SK-N-SH (cell line): ENCODE data around the gene PCDH1. TPM values are rescaled to one million over a fixed set of nuclear protein-coding genes. Genes with fewer than 3 reads are reported as not detected.

Experiments
- CTCF ChIA-PET: fragments of 300-600, 350-600 bp; formaldehyde crosslinking; extraction: SDS; loops from one replicate; lab custom pipeline; 2021; lab: Yijun Ruan, JAX
- POLR2A ChIA-PET: fragments of 350-600 bp; sonication (Branson Sonifier 250); formaldehyde crosslinking; extraction: SDS; loops from one replicate; lab custom pipeline; 2020; ENCODE audit warnings: antibody characterized with exemption, inconsistent platforms; lab: Yijun Ruan, JAX
- DNase-seq: peaks from one replicate; pipeline ENCODE4 v3.0.0; 2012
- H2AFZ ChIP-seq: fragments of 200-600 bp; sonication (generic); 2 replicates; pipeline ENCODE4 v1.8.1; 2016; ENCODE audit warnings: antibody characterized with exemption, mild to moderate bottlenecking, low read depth
- H3F3A ChIP-seq: fragments of 200-600 bp; sonication (generic); replicated peaks from 2 replicates; pipeline ENCODE3; 2016; ENCODE audit warnings: antibody characterized with exemption, mild to moderate bottlenecking; ENCODE audit not compliant: insufficient read depth
- H3K27ac ChIP-seq, 2 experiments: fragments of 200-500 bp in 1 of 2; fragments of 200-600 bp in 1 of 2; sonication (Bioruptor generic) in 1 of 2; sonication (generic), shearing (Covaris generic) in 1 of 2; 2 replicates each; pipeline versions ENCODE4 v1.5.1 to v1.6.1; 2014 to 2016; ENCODE audit warnings: low read depth in 2 of 2, inconsistent platforms in 1 of 2, low read length in 1 of 2, mild to moderate bottlenecking in 1 of 2, mixed read lengths in 1 of 2
- H3K27me3 ChIP-seq: fragments of 200-600 bp; sonication (generic), shearing (Covaris generic); 2 replicates; pipeline ENCODE4 v1.6.1; 2016; ENCODE audit warnings: mixed run types; ENCODE audit not compliant: insufficient read depth
- H3K36me3 ChIP-seq, 2 experiments: fragments of 200-500 bp in 1 of 2; fragments of 200-600 bp in 1 of 2; sonication (Bioruptor generic) in 1 of 2; sonication (generic) in 1 of 2; replicated peaks in 1 of 2; 2 replicates each; pipeline versions ENCODE3 to v1.5.1; 2014 to 2016; ENCODE audit warnings: low read length in 1 of 2, mild to moderate bottlenecking in 1 of 2; ENCODE audit not compliant: insufficient read depth in 2 of 2, control insufficient read depth in 1 of 2
- H3K4me1 ChIP-seq, 2 experiments: fragments of 200-500 bp in 1 of 2; fragments of 200-600 bp in 1 of 2; sonication (Bioruptor generic) in 1 of 2; sonication (generic), shearing (Covaris generic) in 1 of 2; 2 replicates each; pipeline versions ENCODE4 v1.5.1 to v1.6.1; 2014 to 2016; ENCODE audit warnings: low read depth in 1 of 2, low read length in 1 of 2, mixed run types in 1 of 2; ENCODE audit not compliant: insufficient read depth in 2 of 2, control insufficient read depth in 1 of 2
- H3K4me2 ChIP-seq: fragments of 200-600 bp; sonication (generic), shearing (Covaris generic); 2 replicates; pipeline ENCODE4 v1.6.1; 2017; ENCODE audit warnings: mixed run types
- H3K4me3 ChIP-seq, 2 experiments: fragments of 200-500 bp in 1 of 2; fragments of 200-600 bp in 1 of 2; sonication (Bioruptor generic) in 1 of 2; sonication (generic), shearing (Covaris generic) in 1 of 2; 2 replicates each; pipeline versions ENCODE4 v1.5.1 to v1.8.1; 2014 to 2016; ENCODE audit warnings: low read depth in 2 of 2, inconsistent platforms in 1 of 2, low read length in 1 of 2, mild to moderate bottlenecking in 1 of 2, mixed read lengths in 1 of 2, moderate library complexity in 1 of 2
- H3K79me2 ChIP-seq: fragments of 200-600 bp; sonication (generic); 2 replicates; pipeline ENCODE4 v1.8.1; 2017; ENCODE audit warnings: mild to moderate bottlenecking; ENCODE audit not compliant: insufficient read depth
- H3K9ac ChIP-seq: fragments of 200-600 bp; sonication (generic); 2 replicates; pipeline ENCODE4 v1.6.1; 2017; ENCODE audit warnings: mixed run types
- H3K9me2 ChIP-seq: fragments of 200-600 bp; sonication (generic); 2 replicates; pipeline ENCODE4 v1.6.1; 2017; ENCODE audit warnings: mixed run types
- H3K9me3 ChIP-seq: fragments of 200-600 bp; sonication (generic); 2 replicates; pipeline ENCODE4 v1.6.1; 2017; ENCODE audit warnings: mixed run types, mild to moderate bottlenecking, moderate library complexity
- H4K20me1 ChIP-seq: fragments of 200-600 bp; sonication (generic); 2 replicates; pipeline ENCODE4 v1.6.1; 2017; ENCODE audit warnings: mild to moderate bottlenecking, mixed run types; ENCODE audit not compliant: insufficient read depth
- FOSL2 ChIP-seq: IDR thresholded peaks from 2 replicates; pipeline ENCODE4 v1.4.0; 2012; ENCODE audit warnings: low read depth, mild to moderate bottlenecking, moderate library complexity, borderline replicate concordance
- FOXM1 ChIP-seq: IDR thresholded peaks from 2 replicates; pipeline ENCODE4 v1.4.0; 2012; ENCODE audit warnings: low read depth, mild to moderate bottlenecking
- GATA2 ChIP-seq: sonication (generic); formaldehyde crosslinking; IDR thresholded peaks from 2 replicates; pipeline ENCODE4 v1.5.0; 2020; ENCODE audit warnings: mild to moderate bottlenecking, missing genetic modification reagents
- IRF3 ChIP-seq: fragments of 150-350 bp; IDR thresholded peaks from 2 replicates; pipeline ENCODE4 v1.6.1; 2016; ENCODE audit warnings: mild to moderate bottlenecking, low read depth, low read length
- JUND ChIP-seq: IDR thresholded peaks from 2 replicates; pipeline ENCODE4 v1.4.0; 2012
- MEF2A ChIP-seq: IDR thresholded peaks from 2 replicates; pipeline ENCODE4 v1.4.0; 2012; ENCODE audit warnings: low read depth, borderline replicate concordance
- NFIC ChIP-seq: IDR thresholded peaks from 2 replicates; pipeline ENCODE4 v1.4.0; 2012; ENCODE audit warnings: borderline replicate concordance
- RCOR1 ChIP-seq: fragments of 150-350 bp; IDR thresholded peaks from 2 replicates; pipeline ENCODE4 v1.6.1; 2017; ENCODE audit warnings: antibody characterized with exemption, low read length
- REST ChIP-seq: IDR thresholded peaks from 2 replicates; pipeline ENCODE4 v1.6.1; 2012; ENCODE audit warnings: mild to moderate bottlenecking, low read depth, low read length, moderate library complexity
- RFX5 ChIP-seq: IDR thresholded peaks from 2 replicates; pipeline ENCODE4 v1.6.1; 2012; ENCODE audit warnings: mild to moderate bottlenecking, improper control_type of control experiment, low read length
- SIN3A ChIP-seq: IDR thresholded peaks from 2 replicates; pipeline ENCODE4 v1.6.1; 2012; ENCODE audit warnings: low read depth, mild to moderate bottlenecking, low read length, moderate library complexity, borderline replicate concordance
- USF2 ChIP-seq: fragments of 150-350 bp; IDR thresholded peaks from 2 replicates; pipeline ENCODE4 v1.6.1; 2017; ENCODE audit warnings: antibody characterized with exemption, low read length, low read depth, borderline replicate concordance
- WGBS: methylation state at CpG from one replicate; pipeline ENCODE4 v1.1.6; 2017; ENCODE audit warnings: low lambda C conversion rate; 5-methylcytosine and 5-hydroxymethylcytosine counted together
- polyA plus RNA-seq, 3 experiments: library from polyadenylated mRNA; depleted of rRNA; stranded (reverse); fragments of >200 nt; gene quantifications; 2 replicates each; pipeline ENCODE4 v1.2.3, GENCODE V29; 2012
- TF ChIP-seq, protein P1 (sequence below): IDR thresholded peaks from 2 replicates; pipeline ENCODE4 v1.4.0; 2012; ENCODE audit warnings: low read depth, borderline replicate concordance
- TF ChIP-seq, protein P2 (sequence below): IDR thresholded peaks from 2 replicates; pipeline ENCODE4 v1.4.0; 2012; ENCODE audit warnings: low read depth
- TF ChIP-seq, protein P3 (sequence below): IDR thresholded peaks from 2 replicates; pipeline ENCODE4 v1.4.0; 2012; ENCODE audit warnings: low read depth, borderline replicate concordance

PCDH1 gene
- polyA plus RNA-seq, 1 of the 3 experiments (the other 2 are of a cell fraction), result 0.08 TPM

- Histone ChIP-seq H3K27ac (no peak overlapping the region), H3K4me1 (peaks cover 0 to 28% of the 10 kb centered on the region in 2 experiments; a peak in 1 of 4 replicates), H3K4me3 (no peak overlapping the region), H3K9me3 (no peaks in the 10 kb centered on the region), H3K79me2 (no peaks in the 10 kb centered on the region), H3K36me3 (no peaks in the 10 kb centered on the region), H4K20me1 (no peaks in the 10 kb centered on the region), H3K4me2 (no peak overlapping the region), H3K27me3 (peaks cover 67% of the 10 kb centered on the region), H2AFZ (no peak overlapping the region), H3K9me2 (no peaks in the 10 kb centered on the region), H3F3A (no peaks in the 10 kb centered on the region), H3K9ac (no peak overlapping the region)
- DNase-seq, result no peak
- POLR2A ChIA-PET, result no interaction called here
- TF ChIP-seq IRF3 (no peak), RFX5 (no peak), GATA2 (CRISPR knock-in tag) (no peak), NFIC (no peak), SIN3A (no peak), FOXM1 (no peak), USF2 (no peak), RCOR1 (no peak), FOSL2 (no peak), JUND (no peak), MEF2A (no peak), REST (no peak)
- TF ChIP-seq, protein P1, sequence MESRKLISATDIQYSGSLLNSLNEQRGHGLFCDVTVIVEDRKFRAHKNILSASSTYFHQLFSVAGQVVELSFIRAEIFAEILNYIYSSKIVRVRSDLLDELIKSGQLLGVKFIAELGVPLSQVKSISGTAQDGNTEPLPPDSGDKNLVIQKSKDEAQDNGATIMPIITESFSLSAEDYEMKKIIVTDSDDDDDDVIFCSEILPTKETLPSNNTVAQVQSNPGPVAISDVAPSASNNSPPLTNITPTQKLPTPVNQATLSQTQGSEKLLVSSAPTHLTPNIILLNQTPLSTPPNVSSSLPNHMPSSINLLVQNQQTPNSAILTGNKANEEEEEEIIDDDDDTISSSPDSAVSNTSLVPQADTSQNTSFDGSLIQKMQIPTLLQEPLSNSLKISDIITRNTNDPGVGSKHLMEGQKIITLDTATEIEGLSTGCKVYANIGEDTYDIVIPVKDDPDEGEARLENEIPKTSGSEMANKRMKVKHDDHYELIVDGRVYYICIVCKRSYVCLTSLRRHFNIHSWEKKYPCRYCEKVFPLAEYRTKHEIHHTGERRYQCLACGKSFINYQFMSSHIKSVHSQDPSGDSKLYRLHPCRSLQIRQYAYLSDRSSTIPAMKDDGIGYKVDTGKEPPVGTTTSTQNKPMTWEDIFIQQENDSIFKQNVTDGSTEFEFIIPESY, result no peak
- TF ChIP-seq, protein P2, sequence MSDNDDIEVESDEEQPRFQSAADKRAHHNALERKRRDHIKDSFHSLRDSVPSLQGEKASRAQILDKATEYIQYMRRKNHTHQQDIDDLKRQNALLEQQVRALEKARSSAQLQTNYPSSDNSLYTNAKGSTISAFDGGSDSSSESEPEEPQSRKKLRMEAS, result no peak
- TF ChIP-seq, protein P3, sequence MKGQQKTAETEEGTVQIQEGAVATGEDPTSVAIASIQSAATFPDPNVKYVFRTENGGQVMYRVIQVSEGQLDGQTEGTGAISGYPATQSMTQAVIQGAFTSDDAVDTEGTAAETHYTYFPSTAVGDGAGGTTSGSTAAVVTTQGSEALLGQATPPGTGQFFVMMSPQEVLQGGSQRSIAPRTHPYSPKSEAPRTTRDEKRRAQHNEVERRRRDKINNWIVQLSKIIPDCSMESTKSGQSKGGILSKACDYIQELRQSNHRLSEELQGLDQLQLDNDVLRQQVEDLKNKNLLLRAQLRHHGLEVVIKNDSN, result no peak
- 69% methylated on average over 15 of the region's 15 CpGs for WGBS
- CTCF ChIA-PET, result no interaction called here
Measured at GRCh38 chr5:141872496-141873356, 5.5 kb downstream of the PCDH1 start.
